ENCODE measurements around the gene HOXD10. TPM values are rescaled to one million over a fixed set of nuclear protein-coding genes. Genes with fewer than 3 reads are reported as not detected.

HOXD10 gene
- total RNA-seq, 2 experiments from 2014 or later = not detected

- POLR2A ChIA-PET = no interaction called here
- CTCF ChIA-PET = interaction anchor here (0.9 to 2.8 kb wide), 8 partner anchors 12 to 1019 kb away, joined by 3 to 16 read pairs (median 4); no protein-coding TSS in a partner anchor
These were observed 11.8 kb downstream of the HOXD10 start for GRCh38 chr2:176128172-176128981.

DNA sequence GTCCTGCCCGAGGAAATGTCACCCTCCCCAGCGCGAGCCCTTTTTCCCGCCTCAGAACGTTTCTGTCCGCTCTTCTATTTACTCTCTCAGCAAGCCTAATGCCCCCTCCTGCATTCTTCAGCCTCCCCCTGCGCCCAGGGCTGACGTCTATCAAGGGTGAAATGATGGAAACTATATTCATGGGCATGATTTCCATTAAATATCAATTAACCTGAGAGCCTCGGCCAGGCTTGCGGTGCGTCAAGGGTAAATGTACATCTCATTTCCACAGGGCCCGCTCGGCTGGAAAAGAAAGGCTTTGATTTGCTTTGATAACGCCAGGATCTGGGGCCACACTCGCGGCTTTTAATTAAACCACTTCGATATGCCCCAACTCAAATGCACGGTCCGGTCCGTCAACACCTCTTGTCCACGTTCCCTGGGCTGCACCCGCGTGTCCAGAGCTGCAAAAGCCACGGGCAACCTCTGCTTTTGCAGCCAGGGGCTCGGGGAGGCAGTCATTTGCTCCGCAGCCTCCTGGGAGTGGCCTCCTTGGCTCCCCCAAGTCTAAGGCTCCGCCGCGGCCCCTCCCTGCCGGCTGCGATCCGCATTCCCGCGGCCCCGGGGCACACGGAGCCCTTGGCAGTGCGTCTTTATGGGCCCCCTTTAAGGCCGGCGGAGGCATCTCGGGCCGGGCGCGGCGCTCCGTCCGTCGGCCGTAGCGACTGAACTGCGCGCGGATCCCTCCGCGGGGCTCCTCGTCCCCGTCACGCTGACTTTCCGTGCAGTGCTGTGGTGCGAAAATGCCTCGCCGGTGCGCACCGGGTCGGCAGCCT, 12.6 kb downstream of the HOXD10 start, which contains the start of gene HOXD8:
Gene HOXD8 (plus strand): TSS at position 724 of the 815 bp plus-strand sequence. CDS start 662 bp downstream, outside the sequence.
- POLR2A ChIA-PET = no interaction called here
- CTCF ChIA-PET = interaction anchor here (0.9 to 2.8 kb wide), 3 partner anchors 11 to 523 kb away, joined by 4 to 16 read pairs (median 6); no protein-coding TSS in a partner anchor

GRCh38 chr2:176129813-176130146, 13.2 kb downstream of the HOXD10 start:
- POLR2A ChIA-PET = no interaction called here
- CTCF ChIA-PET = interaction anchor here (1.8 kb wide), 1 partner anchor 11 kb away, joined by 6 read pairs; no protein-coding TSS in a partner anchor

DNA sequence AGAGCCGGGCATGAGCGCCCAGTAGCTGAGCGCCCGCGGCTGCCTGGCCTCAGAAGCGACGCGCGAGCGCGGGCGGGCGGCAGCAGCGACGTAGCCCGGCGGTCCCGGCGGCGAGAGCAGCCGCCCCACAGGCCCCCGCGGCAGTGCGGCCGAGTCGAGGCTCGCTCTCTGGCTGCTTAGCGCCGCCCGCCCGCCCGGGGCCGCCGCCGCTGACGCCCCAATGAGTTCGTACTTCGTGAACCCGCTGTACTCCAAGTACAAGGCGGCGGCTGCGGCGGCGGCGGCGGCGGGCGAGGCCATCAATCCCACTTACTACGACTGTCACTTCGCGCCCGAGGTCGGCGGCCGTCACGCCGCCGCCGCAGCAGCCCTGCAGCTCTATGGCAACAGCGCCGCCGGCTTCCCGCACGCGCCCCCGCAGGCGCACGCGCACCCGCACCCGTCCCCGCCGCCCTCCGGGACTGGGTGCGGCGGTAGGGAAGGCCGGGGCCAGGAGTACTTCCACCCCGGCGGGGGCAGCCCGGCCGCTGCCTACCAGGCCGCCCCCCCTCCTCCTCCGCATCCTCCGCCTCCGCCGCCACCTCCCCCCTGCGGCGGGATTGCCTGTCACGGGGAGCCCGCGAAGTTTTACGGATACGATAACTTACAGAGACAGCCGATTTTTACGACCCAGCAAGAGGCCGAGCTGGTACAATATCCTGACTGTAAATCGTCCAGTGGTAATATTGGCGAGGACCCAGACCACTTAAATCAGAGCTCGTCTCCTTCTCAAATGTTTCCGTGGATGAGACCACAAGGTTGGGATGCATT, 13.8 kb downstream of the HOXD10 start:
- CTCF ChIA-PET = interaction anchor here (1.2 kb wide), 1 partner anchor 10 kb away, joined by 5 read pairs; no protein-coding TSS in a partner anchor
- POLR2A ChIA-PET = no interaction called here

DNA sequence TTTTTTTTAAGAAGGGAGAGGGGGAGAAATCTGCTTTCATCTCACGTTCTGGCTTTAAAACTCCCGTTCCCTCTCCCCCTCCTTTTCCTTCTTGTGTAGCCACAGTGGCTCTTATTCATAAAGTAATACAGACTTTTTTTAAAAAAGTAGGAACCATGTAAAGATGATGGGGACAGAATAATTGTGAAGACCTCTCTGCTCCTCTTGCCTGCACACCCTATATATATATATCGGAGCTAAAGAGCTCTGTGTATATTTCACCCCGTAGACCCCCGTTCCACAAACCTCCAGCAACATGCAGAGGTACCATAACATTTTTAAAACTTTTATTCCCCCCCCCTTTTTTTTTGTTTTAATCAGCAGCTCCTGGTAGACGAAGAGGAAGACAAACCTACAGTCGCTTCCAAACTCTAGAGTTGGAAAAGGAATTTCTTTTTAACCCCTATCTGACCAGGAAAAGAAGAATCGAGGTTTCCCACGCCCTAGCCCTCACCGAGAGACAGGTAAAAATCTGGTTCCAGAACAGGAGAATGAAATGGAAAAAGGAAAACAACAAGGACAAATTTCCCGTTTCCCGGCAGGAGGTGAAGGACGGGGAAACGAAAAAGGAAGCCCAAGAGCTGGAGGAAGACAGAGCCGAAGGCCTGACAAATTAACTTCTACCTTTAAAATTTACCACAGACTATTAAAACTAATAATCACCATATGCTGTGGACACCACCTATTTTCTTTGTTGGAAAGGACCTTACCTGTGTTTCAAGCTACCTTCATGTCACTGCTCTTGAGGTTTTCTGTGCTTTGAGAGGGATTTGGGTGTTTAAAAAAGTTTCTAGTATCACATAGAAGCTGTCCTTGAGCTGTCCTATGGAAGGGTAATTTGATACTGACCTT, 14.6 kb downstream of the HOXD10 start:
- CTCF ChIA-PET = interaction anchor here (0.7 to 1.2 kb wide), 4 partner anchors 9 to 521 kb away, joined by 3 to 5 read pairs (median 3); no protein-coding TSS in a partner anchor
- POLR2A ChIA-PET = no interaction called here

GRCh38 chr2:176131848-176132158, 15.2 kb downstream of the HOXD10 start:
- POLR2A ChIA-PET = no interaction called here

DNA sequence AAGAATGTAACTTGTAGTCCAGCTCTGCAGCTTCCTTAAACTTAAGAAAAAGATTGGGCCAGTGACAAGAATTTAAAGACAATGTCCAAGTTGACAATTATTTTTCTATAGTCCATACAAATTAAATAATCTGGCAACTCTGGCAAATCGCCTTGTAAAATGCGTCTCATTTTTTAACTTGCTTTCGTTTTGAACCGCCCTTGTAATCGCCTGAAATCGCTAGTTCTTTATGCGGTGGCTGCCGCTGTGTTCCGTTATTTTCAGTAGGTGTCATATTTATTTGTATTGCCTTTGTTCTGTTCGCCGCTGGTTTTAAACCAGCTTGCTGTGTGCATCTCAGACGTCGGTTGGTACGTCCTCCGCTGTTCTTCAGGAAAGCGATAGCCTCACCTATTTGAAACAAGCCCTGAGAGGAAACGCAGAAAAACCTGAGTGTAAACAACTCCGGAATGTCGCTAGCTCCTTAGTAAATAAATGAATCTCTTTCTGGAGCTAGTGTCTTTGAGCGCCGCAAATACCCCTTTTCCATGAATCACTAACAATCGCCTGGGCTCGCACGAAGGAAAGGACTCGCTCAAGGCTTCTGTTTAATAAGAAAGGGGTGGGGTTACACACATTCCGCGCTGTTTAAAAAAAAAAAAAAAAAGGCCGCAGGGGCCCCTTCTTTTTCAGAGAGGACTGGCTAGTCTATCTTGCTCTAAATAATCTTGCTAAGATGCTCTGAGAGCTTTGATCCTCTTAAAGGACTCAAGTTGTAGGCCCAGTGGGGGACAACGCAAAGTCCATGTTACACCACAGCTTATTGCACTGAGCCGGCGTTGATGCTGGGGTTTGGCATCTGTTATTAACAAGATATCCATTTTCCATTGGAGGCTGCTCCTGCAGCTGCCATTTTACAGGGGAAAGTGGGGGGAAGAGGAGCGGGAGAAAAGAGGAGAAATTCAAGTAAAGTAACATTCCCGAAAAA, 15.9 kb downstream of the HOXD10 start:
- CTCF ChIA-PET = interaction anchor here (0.7 to 1.2 kb wide), 4 partner anchors 8 to 1016 kb away, joined by 3 to 4 read pairs (median 3); no protein-coding TSS in a partner anchor
- POLR2A ChIA-PET = no interaction called here

More at GRCh38 chr2:176131848-176132158, 15.2 kb downstream of the HOXD10 start:
- CTCF ChIA-PET = interaction anchor here (0.7 to 1.2 kb wide), 4 partner anchors 8 to 520 kb away, joined by 3 read pairs; no protein-coding TSS in a partner anchor

DNA sequence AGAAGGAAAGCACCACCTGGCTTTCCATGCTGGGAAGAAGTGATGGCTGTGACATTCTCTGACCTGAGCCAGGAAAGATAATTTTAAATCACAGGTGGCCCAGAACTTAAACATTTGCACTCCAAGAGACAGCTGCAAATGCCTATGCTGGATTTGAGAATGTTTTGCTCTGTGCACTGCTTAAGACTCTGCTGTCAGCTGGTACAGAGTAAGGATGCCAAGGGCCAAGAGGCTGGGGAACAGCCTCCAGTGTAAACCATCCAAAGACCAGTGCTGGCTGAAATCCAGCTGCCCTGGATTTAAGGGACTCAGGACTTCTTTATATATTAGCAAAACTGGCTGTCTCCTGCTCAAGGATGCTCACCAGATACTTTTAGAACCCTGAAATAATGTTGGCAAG, 16.8 kb downstream of the HOXD10 start:
- ChIA-PET POLR2A (no interaction called here), CTCF (interaction anchor here (0.7 to 0.8 kb wide), 2 partner anchors 521 to 1015 kb away, joined by 3 to 4 read pairs; no protein-coding TSS in a partner anchor)

GRCh38 chr2:176134035-176134434, 17.5 kb downstream of the HOXD10 start:
- CTCF ChIA-PET = no interaction called here
- POLR2A ChIA-PET = no interaction called here

GRCh38 chr2:176135035-176135440, 18.5 kb downstream of the HOXD10 start:
- CTCF ChIA-PET = interaction anchor here (1.3 kb wide), 1 partner anchor 504 kb away, joined by 4 read pairs; no protein-coding TSS in a partner anchor
- POLR2A ChIA-PET = no interaction called here

DNA sequence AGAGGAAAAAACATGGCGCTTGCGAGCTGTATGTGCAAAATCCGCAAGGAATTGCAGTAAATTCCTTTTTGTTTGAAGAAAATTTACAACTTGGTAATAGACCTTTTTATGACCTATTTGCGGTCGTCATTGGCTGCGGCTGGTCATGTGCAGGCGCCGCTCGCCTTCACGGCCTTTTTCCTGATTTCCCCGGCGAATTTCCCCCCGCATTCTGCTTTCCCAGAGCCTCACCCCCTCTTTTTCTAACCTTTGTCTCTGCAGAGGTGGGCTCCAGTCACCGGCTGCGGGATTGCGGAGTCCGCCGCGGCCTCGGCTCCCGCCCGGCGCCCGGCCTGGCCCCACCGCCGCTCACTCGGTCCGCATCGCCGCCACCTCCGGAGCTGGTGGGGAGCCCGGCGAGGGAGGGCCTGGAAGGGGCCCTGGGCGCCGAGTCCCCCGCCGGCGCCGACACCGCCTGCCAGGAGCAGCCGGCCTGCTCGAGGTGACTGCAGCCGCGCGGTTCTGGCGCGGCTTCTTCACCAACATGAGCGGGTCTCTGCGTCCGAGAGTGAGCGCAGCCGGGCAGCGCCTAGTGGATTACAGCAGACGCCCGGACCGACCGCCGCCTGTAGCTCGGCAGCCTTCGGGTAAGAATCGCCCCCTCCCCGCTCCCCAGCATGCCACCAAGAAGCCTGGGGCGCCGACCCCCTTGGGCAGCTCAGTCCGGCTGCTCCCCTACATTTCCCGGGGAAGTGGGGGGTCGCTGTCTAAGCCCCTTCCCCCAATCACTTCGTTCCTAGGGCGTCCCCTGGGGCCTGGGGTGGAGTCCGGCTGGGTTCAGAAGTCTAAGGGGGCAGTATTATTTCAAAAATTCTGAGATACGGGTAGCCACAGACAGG, 20.0 kb downstream of the HOXD10 start:
- ChIA-PET CTCF (interaction anchor here (1.3 kb wide), 1 partner anchor 502 kb away, joined by 4 read pairs; no protein-coding TSS in a partner anchor), POLR2A (no interaction called here)

GRCh38 chr2:176137252-176137580, 20.6 kb downstream of the HOXD10 start:
- ChIA-PET CTCF (no interaction called here), POLR2A (no interaction called here)

GRCh38 chr2:176137906-176138305, 21.3 kb downstream of the HOXD10 start:
- CTCF ChIA-PET = interaction anchor here (3.6 kb wide), 1 partner anchor 317 kb away, joined by 24 read pairs; no protein-coding TSS in a partner anchor
- POLR2A ChIA-PET = no interaction called here

GRCh38 chr2:176138526-176138922, 21.9 kb downstream of the HOXD10 start:
- ChIA-PET CTCF (interaction anchor here (3.6 kb wide), 1 partner anchor 317 kb away, joined by 24 read pairs; no protein-coding TSS in a partner anchor), POLR2A (no interaction called here)

- CTCF ChIA-PET = interaction anchor here (1.6 to 3.6 kb wide), 3 partner anchors 29 to 415 kb away, joined by 4 to 24 read pairs (median 4); no protein-coding TSS in a partner anchor
- POLR2A ChIA-PET = no interaction called here
These were observed 22.5 kb downstream of the HOXD10 start for GRCh38 chr2:176138923-176139660.
